PC-3 (cell line): ENCODE data around the gene PIK3R5.

Source experiments
- CTCF ChIP-seq: fragments of 300-600 bp; sonication (generic); conservative IDR thresholded peaks from 2 replicates; pipeline ENCODE4 v1.5.1; 2017; ENCODE audit warnings: antibody characterized with exemption, low read depth, mild to moderate bottlenecking, low read length
- EZH2 ChIP-seq: fragments of 300-600 bp; sonication (generic); IDR thresholded peaks from one replicate; pipeline ENCODE4 v1.6.1; 2017; ENCODE audit warnings: antibody characterized with exemption, mild to moderate bottlenecking, low read length; ENCODE audit not compliant: unreplicated experiment

GRCh38 chr17:8928347-8928746, 37.2 kb downstream of the PIK3R5 start:
- no peak for TF ChIP-seq CTCF
- no peak for TF ChIP-seq EZH2
